Endometrial microvascular endothelial cells (primary cell): ENCODE data around the gene DMRT2. TPM values are rescaled to one million over a fixed set of nuclear protein-coding genes. Genes with fewer than 3 reads are reported as not detected.

Experiments used
- in situ Hi-C: cut with HindIII; loops from 2 replicates; pipeline ENCODE4 v1.10.0; 2017; ENCODE audit warnings: low sequenced_read_pairs, low pct_unique_long_range_greater_than_20kb; ENCODE audit errors: inconsistent ontology term
- total RNA-seq: library from RNA; depleted of rRNA; stranded (reverse); fragments of >200 nt; gene quantifications from one replicate; pipeline ENCODE4 v1.2.3, GENCODE V29; 2015; ENCODE audit errors: inconsistent ontology term

DMRT2 gene
- total RNA-seq = not detected

GRCh38 chr9:1050125-1050895 lies at the start of gene DMRT2:
TSS of gene DMRT2 (plus strand) at chr9:1050357. CDS start at chr9:1051614, 1,257 bp downstream.
- in situ Hi-C loops = no loop called here

- in situ Hi-C loops = no loop called here
Measured at GRCh38 chr9:1001838-1002237, 48.3 kb upstream of the DMRT2 start.

DNA sequence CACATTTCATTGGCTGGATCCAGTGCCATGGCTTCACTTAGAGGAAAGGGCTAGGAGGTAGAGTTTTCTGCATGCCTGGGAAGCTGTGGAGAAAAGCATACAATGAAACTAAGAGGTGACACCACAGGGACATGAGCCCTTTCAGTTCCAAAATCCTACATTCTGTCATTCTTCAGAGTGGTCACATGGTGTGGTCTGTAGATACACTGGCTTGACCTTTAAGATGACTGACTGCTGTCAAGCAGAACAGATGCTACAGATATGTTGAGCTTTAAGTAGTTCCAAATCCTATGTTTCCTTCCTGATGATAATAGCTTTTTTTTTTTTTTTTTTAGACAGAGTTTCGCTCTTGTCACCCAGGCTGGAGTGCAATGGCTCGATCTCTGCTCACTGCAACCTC lies 47.5 kb upstream of the DMRT2 start:
- in situ Hi-C loops = no loop called here

DNA sequence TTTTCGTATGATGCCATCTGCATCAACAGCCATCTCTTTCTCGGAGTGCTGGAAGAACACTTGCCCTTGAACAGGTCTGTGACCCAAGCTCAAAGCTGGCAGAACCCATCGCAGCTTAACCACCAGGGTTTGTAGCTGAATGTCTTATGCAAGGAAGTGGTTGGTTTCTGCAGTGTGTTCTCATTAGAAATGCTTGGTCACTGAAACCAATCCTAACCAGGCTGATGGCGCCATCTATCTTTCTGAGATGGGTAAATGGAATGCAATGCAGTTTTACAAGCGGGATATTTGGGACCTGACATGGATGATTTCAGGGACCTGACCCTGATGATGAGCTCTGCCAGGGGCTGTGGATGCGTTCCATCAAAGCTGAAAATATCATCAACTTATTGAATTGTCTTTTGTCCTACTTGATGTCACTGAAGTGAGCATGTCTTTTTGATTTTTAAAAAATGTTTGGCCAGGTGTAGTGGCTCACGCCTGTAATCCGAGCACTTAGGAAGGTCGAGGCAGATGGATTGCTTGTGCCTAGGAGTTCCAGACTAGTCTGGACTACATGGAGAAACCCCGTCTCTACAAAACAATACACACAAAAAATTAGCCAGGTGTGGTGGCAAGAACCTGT lies 45.0 kb upstream of the DMRT2 start:
- in situ Hi-C loops = no loop called here

- in situ Hi-C loops = no loop called here
Measured at GRCh38 chr9:1007312-1007711, 42.8 kb upstream of the DMRT2 start.

DNA sequence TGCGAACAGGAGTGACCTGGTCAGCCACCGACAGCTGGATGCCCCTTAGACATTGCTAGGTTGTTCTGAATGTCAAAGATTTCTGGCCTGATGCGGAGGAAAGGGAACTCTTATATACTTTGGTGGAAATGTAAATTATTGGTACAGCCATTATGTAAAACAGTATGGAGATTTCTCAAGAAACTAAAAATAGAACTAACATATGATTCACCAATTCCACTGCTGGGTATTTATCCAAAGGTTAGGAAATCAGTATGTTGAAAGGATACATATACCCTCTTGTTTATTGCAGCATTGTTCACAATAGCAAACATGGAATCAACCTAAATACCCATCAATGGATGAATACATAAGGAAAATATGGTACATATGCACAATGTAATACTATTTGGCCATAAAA lies 41.9 kb upstream of the DMRT2 start:
- in situ Hi-C loops = no loop called here

- in situ Hi-C loops = no loop called here
Measured at GRCh38 chr9:1009101-1009707, 41.0 kb upstream of the DMRT2 start.

- in situ Hi-C loops = no loop called here
Measured at GRCh38 chr9:1013021-1013420, 37.1 kb upstream of the DMRT2 start.

GRCh38 chr9:1014225-1014624 lies 35.9 kb upstream of the DMRT2 start:
- in situ Hi-C loops = no loop called here

DNA sequence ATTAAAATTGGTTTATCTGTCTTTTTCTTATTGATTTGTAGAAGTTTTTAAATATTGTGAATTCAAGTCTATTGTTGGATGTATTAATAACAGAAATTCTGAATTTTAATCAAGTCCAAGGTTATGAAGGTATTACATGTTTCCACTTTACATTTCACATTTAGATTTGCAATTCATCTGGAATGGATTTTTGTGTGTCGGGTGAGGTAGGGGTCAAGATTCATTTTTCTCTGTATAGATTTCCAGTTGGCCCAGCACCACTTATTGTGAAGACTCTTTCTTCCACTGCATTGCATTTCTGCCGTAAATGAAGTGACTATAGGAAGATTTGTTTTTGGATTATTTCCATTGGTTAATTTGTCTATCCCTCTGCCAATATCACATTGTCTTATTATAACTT lies 35.5 kb upstream of the DMRT2 start:
- in situ Hi-C loops = no loop called here

GRCh38 chr9:1018121-1018520 lies 32.0 kb upstream of the DMRT2 start:
- in situ Hi-C loops = no loop called here

DNA sequence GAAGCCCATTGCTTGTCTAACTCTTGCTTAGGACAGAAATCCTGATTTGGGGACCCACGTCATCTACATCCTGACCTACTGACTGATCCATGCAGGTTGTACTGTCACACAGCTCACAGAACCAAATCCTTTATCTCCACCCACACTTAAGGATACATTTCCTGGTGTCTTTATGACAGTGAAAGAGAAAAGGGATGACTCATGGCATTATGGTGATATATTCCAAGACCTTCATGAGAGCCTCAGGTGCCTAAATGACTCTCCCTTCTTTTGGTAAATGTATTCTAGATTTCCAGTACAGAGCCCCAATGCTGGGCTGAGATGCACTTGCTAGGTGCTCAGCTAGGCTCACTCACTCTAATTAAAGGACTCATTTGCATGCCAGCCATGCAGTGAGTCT lies 26.0 kb upstream of the DMRT2 start:
- in situ Hi-C loops = no loop called here

DNA sequence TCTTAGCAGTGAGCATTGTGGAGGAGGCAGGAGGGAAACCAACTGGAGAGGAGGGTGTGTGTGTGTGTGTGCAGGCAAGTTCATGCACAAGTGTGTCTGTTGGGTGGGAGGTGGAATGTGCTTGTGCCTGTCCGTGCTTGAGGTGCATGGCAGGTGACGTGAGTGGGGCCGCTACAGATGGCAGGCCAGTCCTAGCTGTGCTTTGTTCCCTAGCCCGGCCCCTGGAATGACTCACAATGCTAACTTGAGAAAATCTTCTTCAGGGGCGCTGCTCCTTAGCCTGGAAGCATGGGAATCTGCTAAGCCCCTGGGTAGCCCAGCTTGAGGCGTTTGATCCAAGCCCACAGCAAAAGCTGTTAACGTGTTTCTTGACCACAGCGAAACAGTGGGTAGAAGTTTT lies 25.0 kb upstream of the DMRT2 start:
- in situ Hi-C loops = no loop called here

GRCh38 chr9:1026219-1026618 lies 23.9 kb upstream of the DMRT2 start:
- in situ Hi-C loops = no loop called here

DNA sequence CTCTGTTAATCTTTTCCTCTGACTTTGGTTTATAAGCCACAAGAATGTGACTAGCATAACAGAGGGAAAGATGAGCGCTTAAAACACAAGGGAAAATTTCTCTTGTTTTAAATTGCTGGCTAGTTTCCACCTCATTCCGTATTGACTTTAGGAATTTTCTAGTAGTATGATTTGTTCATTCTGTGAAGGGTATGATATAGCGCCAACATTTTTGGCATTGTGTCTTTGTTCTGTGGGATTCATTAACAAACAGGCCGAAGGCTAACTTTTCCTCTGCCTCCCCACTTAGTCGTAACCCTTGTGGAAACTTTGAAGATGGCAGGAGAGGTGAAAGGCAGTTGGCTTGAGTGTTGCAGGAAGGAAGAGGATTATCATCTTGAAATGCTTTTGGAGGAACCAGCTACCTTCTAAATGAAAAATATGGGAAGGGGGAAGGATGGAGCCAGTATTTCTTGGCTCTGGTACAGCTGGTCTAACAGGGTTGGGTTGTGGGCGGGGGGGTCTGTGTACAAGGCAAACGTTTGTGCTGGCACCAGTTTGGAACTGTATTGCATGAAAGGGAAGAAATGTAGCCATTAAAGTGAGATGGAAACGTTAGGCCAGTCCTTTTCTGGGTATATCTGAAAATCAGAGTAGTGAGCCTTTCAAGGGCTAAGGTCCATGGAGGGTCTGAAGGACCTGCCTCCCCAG lies 21.5 kb upstream of the DMRT2 start:
- in situ Hi-C loops = no loop called here

- in situ Hi-C loops = no loop called here
Measured at GRCh38 chr9:1031951-1032601, 18.1 kb upstream of the DMRT2 start.

- in situ Hi-C loops = no loop called here
Measured at GRCh38 chr9:1034271-1034670, 15.9 kb upstream of the DMRT2 start.

DNA sequence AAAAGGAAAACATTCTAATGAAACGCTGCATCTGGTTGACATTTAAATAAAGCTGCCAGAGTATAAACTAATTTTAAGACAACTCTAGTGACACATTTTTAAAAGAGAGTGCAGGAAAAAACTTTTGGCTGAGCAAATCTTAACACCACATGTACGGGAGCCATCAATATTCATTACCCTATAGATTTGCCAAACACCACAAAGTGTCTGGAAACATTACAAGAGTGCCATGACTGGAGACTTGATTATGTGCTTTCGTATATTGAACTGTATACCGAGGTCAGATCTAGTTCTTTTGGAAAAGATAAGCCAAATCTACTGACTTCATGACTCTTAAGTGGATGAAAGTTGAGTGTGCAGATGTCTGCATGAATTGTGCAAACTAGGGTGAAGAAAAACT lies 10.6 kb upstream of the DMRT2 start:
- in situ Hi-C loops = no loop called here

- in situ Hi-C loops = no loop called here
Measured at GRCh38 chr9:1042466-1042865, 7.7 kb upstream of the DMRT2 start.
